MCF 10A (cell line): ENCODE data around the gene FRMD6. TPM values are rescaled to one million over a fixed set of nuclear protein-coding genes. Genes with fewer than 3 reads are reported as not detected.

ENCODE experiments used
- BruUV-seq: library from RNA; stranded (reverse); fragments of 400-500 nt; replicated peaks from 2 replicates; lab custom pipeline; 2021; lab: Mats Ljungman, UMichigan
- CTCF ChIA-PET: fragments of 300-600 bp; sonication (Branson Sonifier 250); formaldehyde crosslinking; extraction: SDS; loops from one replicate; lab custom pipeline; 2021; ENCODE audit warnings: antibody characterized with exemption, inconsistent platforms; lab: Yijun Ruan, JAX
- POLR2A ChIA-PET: fragments of 300-600, 350-650 bp; sonication (Branson Sonifier 250); formaldehyde crosslinking; extraction: SDS; loops from one replicate; lab custom pipeline; 2020; ENCODE audit warnings: antibody characterized with exemption, inconsistent platforms; lab: Yijun Ruan, JAX
- DNase-seq: peaks from one replicate; pipeline ENCODE4 v3.0.0-alpha.2; 2018; ENCODE audit not compliant: unreplicated experiment
- H3K27ac Mint-ChIP-seq: one replicate; pipeline ENCODE4 v1.8.0; 2022; ENCODE audit warnings: mild to moderate bottlenecking, low read depth, mixed read lengths; ENCODE audit not compliant: unreplicated experiment
- H3K27me3 Mint-ChIP-seq: one replicate; pipeline ENCODE4 v1.8.0; 2022; ENCODE audit warnings: mixed read lengths; ENCODE audit not compliant: insufficient read depth, unreplicated experiment
- H3K36me3 Mint-ChIP-seq: one replicate; pipeline ENCODE4 v1.8.0; 2022; ENCODE audit warnings: mild to moderate bottlenecking, moderate library complexity, mixed read lengths; ENCODE audit not compliant: insufficient read depth, unreplicated experiment
- H3K4me1 Mint-ChIP-seq: one replicate; pipeline ENCODE4 v1.8.0; 2022; ENCODE audit warnings: mixed read lengths; ENCODE audit not compliant: insufficient read depth, unreplicated experiment
- H3K4me3 Mint-ChIP-seq: one replicate; pipeline ENCODE4 v1.8.0; 2022; ENCODE audit warnings: mild to moderate bottlenecking, moderate library complexity, mixed read lengths; ENCODE audit not compliant: unreplicated experiment
- H3K9me3 Mint-ChIP-seq: one replicate; pipeline ENCODE4 v1.8.0; 2022; ENCODE audit warnings: mixed read lengths; ENCODE audit not compliant: unreplicated experiment
- CTCF ChIP-seq: fragments of 200-600 bp; IDR thresholded peaks from one replicate; pipeline ENCODE4 v1.8.0; 2022; ENCODE audit warnings: antibody characterized with exemption, mild to moderate bottlenecking; ENCODE audit not compliant: unreplicated experiment
- intact Hi-C: fragments of 100-400 bp; cut with micrococcal nuclease; formaldehyde crosslinking; loops from 2 replicates; pipeline ENCODE4 v1.14.1; 2022
- total RNA-seq: library from RNA; stranded (reverse); gene quantifications from 2 replicates; pipeline ENCODE4 v1.2.3, GENCODE V29; 2022

FRMD6 gene
- total RNA-seq, 1 experiment from 2014 or later = 135 TPM

GRCh38 chr14:51609955-51610283 lies 41.8 kb upstream of the FRMD6 start:
- no TSS peak for BruUV-seq
- Mint-ChIP-seq H3K36me3 (peaks cover 7% of the 10 kb centered on the region), H3K27me3 (no peaks in the 10 kb centered on the region), H3K9me3 (no peaks in the 10 kb centered on the region), H3K4me3 (no peak overlapping the region), H3K4me1 (peaks cover 17% of the 10 kb centered on the region), H3K27ac (no peak overlapping the region)
- no peak for TF ChIP-seq CTCF
- POLR2A ChIA-PET = interaction anchor here (0.9 to 1.2 kb wide), 3 partner anchors 8 to 77 kb away, joined by 3 to 4 read pairs (median 3); no protein-coding TSS in a partner anchor
- CTCF ChIA-PET = interaction anchor here (0.6 to 0.7 kb wide), 2 partner anchors 11 to 211 kb away, joined by 3 to 5 read pairs; no protein-coding TSS in a partner anchor
- intact Hi-C loops = no loop called here
- peak; percentile 50 for DNase-seq

GRCh38 chr14:51610771-51611170 lies 40.9 kb upstream of the FRMD6 start:
- no TSS peak for BruUV-seq
- intact Hi-C loops = no loop called here
- POLR2A ChIA-PET = interaction anchor here (0.9 to 1.2 kb wide), 2 partner anchors 11 to 78 kb away, joined by 3 to 4 read pairs; no protein-coding TSS in a partner anchor
- Mint-ChIP-seq H3K36me3 (peaks cover 6% of the 10 kb centered on the region), H3K9me3 (no peaks in the 10 kb centered on the region), H3K4me1 (peaks cover 20% of the 10 kb centered on the region), H3K27me3 (no peaks in the 10 kb centered on the region), H3K4me3 (no peak overlapping the region), H3K27ac (no peak overlapping the region)
- no peak for TF ChIP-seq CTCF
- CTCF ChIA-PET = interaction anchor here (0.6 to 0.7 kb wide), 2 partner anchors 11 to 212 kb away, joined by 3 to 5 read pairs; no protein-coding TSS in a partner anchor
- DNase-seq = no peak

GRCh38 chr14:51612449-51612848 lies 39.3 kb upstream of the FRMD6 start:
- no peak for DNase-seq
- intact Hi-C loops = no loop called here
- Mint-ChIP-seq H3K27me3 (no peaks in the 10 kb centered on the region), H3K36me3 (no peaks in the 10 kb centered on the region), H3K27ac (no peak overlapping the region), H3K9me3 (no peaks in the 10 kb centered on the region), H3K4me3 (no peak overlapping the region), H3K4me1 (peaks cover 37% of the 10 kb centered on the region)
- CTCF ChIA-PET = interaction anchor here (1.3 kb wide), 1 partner anchor 40 kb away, joined by 4 read pairs; no protein-coding TSS in a partner anchor
- no peak for TF ChIP-seq CTCF
- BruUV-seq = no TSS peak
- POLR2A ChIA-PET = interaction anchor here (0.7 kb wide), 1 partner anchor 67 kb away, joined by 3 read pairs; no protein-coding TSS in a partner anchor

- no peak for TF ChIP-seq CTCF
- H3K27ac Mint-ChIP-seq = no peak overlapping the region
- H3K9me3 Mint-ChIP-seq = no peaks in the 10 kb centered on the region
- POLR2A ChIA-PET = interaction anchor here (0.6 to 0.7 kb wide), 2 partner anchors 101 to 160 kb away, joined by 4 read pairs; no protein-coding TSS in a partner anchor
- intact Hi-C loops = no loop called here
- CTCF ChIA-PET = interaction anchor here (1.3 kb wide), 2 partner anchors 39 to 286 kb away, joined by 4 to 5 read pairs; no protein-coding TSS in a partner anchor
- H3K4me3 Mint-ChIP-seq = no peak overlapping the region
- no TSS peak for BruUV-seq
- DNase-seq = no peak
- H3K27me3 Mint-ChIP-seq = no peaks in the 10 kb centered on the region
- H3K36me3 Mint-ChIP-seq = no peaks in the 10 kb centered on the region
- H3K4me1 Mint-ChIP-seq = peaks cover 39% of the 10 kb centered on the region
Observed at GRCh38 chr14:51613416-51613815, 38.3 kb upstream of the FRMD6 start.
